Calu3 (cell line): Measurements from ENCODE around the gene GRK5. TPM values are rescaled to one million over a fixed set of nuclear protein-coding genes. Genes with fewer than 3 reads are reported as not detected.

Experiments used
- BruUV-seq: library from RNA; stranded (reverse); fragments of 400-500 nt; replicated peaks from 2 replicates; lab custom pipeline; 2021; lab: Mats Ljungman, UMichigan
- CTCF ChIA-PET: fragments of 300-600 bp; sonication (Branson Sonifier 250); formaldehyde crosslinking; loops from one replicate; lab custom pipeline; 2022; ENCODE audit warnings: antibody characterized with exemption; lab: Charles Lee
- DNase-seq: peaks from one replicate; pipeline ENCODE4 v3.0.0; 2022
- H3K27ac Mint-ChIP-seq: one replicate; pipeline ENCODE4 v1.8.0; 2022; ENCODE audit warnings: mixed read lengths; ENCODE audit not compliant: unreplicated experiment
- H3K27me3 Mint-ChIP-seq: one replicate; pipeline ENCODE4 v1.8.0; 2022; ENCODE audit warnings: mixed read lengths; ENCODE audit not compliant: unreplicated experiment
- H3K36me3 Mint-ChIP-seq: one replicate; pipeline ENCODE4 v1.8.0; 2022; ENCODE audit warnings: mild to moderate bottlenecking, moderate library complexity, mixed read lengths; ENCODE audit not compliant: insufficient read depth, unreplicated experiment
- H3K4me1 Mint-ChIP-seq: one replicate; pipeline ENCODE4 v1.8.0; 2022; ENCODE audit warnings: mild to moderate bottlenecking, low read depth, mixed read lengths; ENCODE audit not compliant: unreplicated experiment
- H3K4me3 Mint-ChIP-seq: one replicate; pipeline ENCODE4 v1.8.0; 2022; ENCODE audit warnings: mild to moderate bottlenecking, low read depth, moderate library complexity, mixed read lengths; ENCODE audit not compliant: unreplicated experiment
- H3K9me3 Mint-ChIP-seq: one replicate; pipeline ENCODE4 v1.8.0; 2022; ENCODE audit warnings: low read depth, mixed read lengths; ENCODE audit not compliant: unreplicated experiment
- CTCF ChIP-seq: fragments of 200-600 bp; IDR thresholded peaks from one replicate; pipeline ENCODE4 v1.8.0; 2022; ENCODE audit warnings: antibody characterized with exemption; ENCODE audit not compliant: unreplicated experiment
- intact Hi-C: fragments of 100-400 bp; cut with micrococcal nuclease; formaldehyde crosslinking; loops from one replicate; pipeline ENCODE4 v1.10.0; 2022; ENCODE audit not compliant: unreplicated experiment
- total RNA-seq: library from RNA; stranded (reverse); gene quantifications from 2 replicates; pipeline ENCODE4 v1.2.3, GENCODE V29; 2022

The GRK5 gene
- total RNA-seq, 1 experiment from 2014 or later, result 4.4 TPM

GRCh38 chr10:119443970-119444660 is 236.7 kb downstream of the GRK5 start:
- no TSS peak for BruUV-seq
- Mint-ChIP-seq H3K9me3 (no peaks in the 10 kb centered on the region), H3K36me3 (no peaks in the 10 kb centered on the region), H3K4me1 (no peaks in the 10 kb centered on the region), H3K4me3 (no peak overlapping the region), H3K27ac (no peak overlapping the region), H3K27me3 (no peaks in the 10 kb centered on the region)
- TF ChIP-seq CTCF, result no peak
- intact Hi-C loops, result loop anchor here (2.0 kb wide), 1 partner anchor 245 kb away; no protein-coding TSS in a partner anchor
- DNase-seq, result no peak
- CTCF ChIA-PET, result interaction anchor here (1.4 kb wide), 1 partner anchor 45 kb away, joined by 9 read pairs; no protein-coding TSS in a partner anchor

- no peak for TF ChIP-seq CTCF
- Mint-ChIP-seq H3K9me3 (no peaks in the 10 kb centered on the region), H3K4me1 (peaks cover 3% of the 10 kb centered on the region), H3K27me3 (no peaks in the 10 kb centered on the region), H3K27ac (no peak overlapping the region), H3K4me3 (no peak overlapping the region), H3K36me3 (no peaks in the 10 kb centered on the region)
- BruUV-seq, result no TSS peak
- intact Hi-C loops, result loop anchor here (2.0 to 5.0 kb wide), 2 partner anchors 42 to 246 kb away; no protein-coding TSS in a partner anchor
- CTCF ChIA-PET, result interaction anchor here (0.8 to 1.4 kb wide), 6 partner anchors 45 to 305 kb away, joined by 3 to 11 read pairs (median 5); partner anchors contain the start of gene GRK5
- no peak for DNase-seq
Measured at GRCh38 chr10:119444866-119445265, 237.5 kb downstream of the GRK5 start.

- TF ChIP-seq CTCF, result peak; percentile 69
- H3K36me3 Mint-ChIP-seq, result no peaks in the 10 kb centered on the region
- intact Hi-C loops, result loop anchor here (2.0 to 5.0 kb wide), 2 partner anchors 42 to 247 kb away; no protein-coding TSS in a partner anchor
- H3K9me3 Mint-ChIP-seq, result no peaks in the 10 kb centered on the region
- no peak overlapping the region for H3K27ac Mint-ChIP-seq
- CTCF ChIA-PET, result interaction anchor here (0.8 to 1.4 kb wide), 6 partner anchors 44 to 306 kb away, joined by 3 to 11 read pairs (median 5); partner anchors contain the start of gene GRK5
- peaks cover 8% of the 10 kb centered on the region for H3K4me1 Mint-ChIP-seq
- no peak overlapping the region for H3K4me3 Mint-ChIP-seq
- DNase-seq, result peak; percentile 82
- BruUV-seq, result no TSS peak
- no peaks in the 10 kb centered on the region for H3K27me3 Mint-ChIP-seq
Measured at GRCh38 chr10:119445311-119445934, 238.1 kb downstream of the GRK5 start.

- H3K4me3 Mint-ChIP-seq, result no peak overlapping the region
- H3K36me3 Mint-ChIP-seq, result no peaks in the 10 kb centered on the region
- intact Hi-C loops, result loop anchor here (2.0 to 5.0 kb wide), 2 partner anchors 41 to 247 kb away; no protein-coding TSS in a partner anchor
- no peaks in the 10 kb centered on the region for H3K27me3 Mint-ChIP-seq
- no peak for TF ChIP-seq CTCF
- peaks cover 10% of the 10 kb centered on the region for H3K4me1 Mint-ChIP-seq
- H3K9me3 Mint-ChIP-seq, result no peaks in the 10 kb centered on the region
- CTCF ChIA-PET, result interaction anchor here (1.0 to 1.4 kb wide), 5 partner anchors 44 to 279 kb away, joined by 3 to 11 read pairs (median 7); partner anchors contain the start of gene GRK5
- H3K27ac Mint-ChIP-seq, result no peak overlapping the region
- DNase-seq, result no peak
- BruUV-seq, result no TSS peak
Measured at GRCh38 chr10:119445935-119446317, 238.6 kb downstream of the GRK5 start.
